Keratinocyte (primary cell): ENCODE results near the gene FNBP1. TPM values are rescaled to one million over a fixed set of nuclear protein-coding genes. Genes with fewer than 3 reads are reported as not detected.
"Not testable (repeated sequence)": the region's sequence is repeated elsewhere in the genome, so short reads cannot be mapped to it uniquely, and the experiment has no call there.

ENCODE experiments used
- DNase-seq: peaks from one replicate; pipeline ENCODE4 v3.0.0-alpha.2; 2011; ENCODE audit warnings: low read depth, missing footprints, low spot score
- FAIRE-seq: peaks from 2 replicates; lab custom pipeline; 2011; peaks lifted over from hg19 to GRCh38; lab: Jason Lieb, UNC
- H2AFZ ChIP-seq: 2 replicates; pipeline ENCODE4 v1.6.0; 2012; ENCODE audit warnings: low read length, control low read depth, inconsistent platforms; ENCODE audit not compliant: control insufficient read depth
- H3K27ac ChIP-seq: 2 replicates; pipeline ENCODE4 v1.5.1; 2011; ENCODE audit warnings: low read length; ENCODE audit not compliant: control insufficient read depth, insufficient read depth
- H3K27me3 ChIP-seq: 3 replicates; pipeline ENCODE4 v1.6.0; 2011; ENCODE audit warnings: low read length; ENCODE audit not compliant: control insufficient read depth, insufficient read depth; ENCODE audit errors: extremely low read depth
- H3K36me3 ChIP-seq, 2 experiments: 2 replicates in 1 of 2; 3 replicates in 1 of 2; pipeline ENCODE4 v1.5.1; 2011; ENCODE audit warnings: low read length in 2 of 2, mild to moderate bottlenecking in 1 of 2; ENCODE audit not compliant: control insufficient read depth in 2 of 2, insufficient read depth in 2 of 2; ENCODE audit errors: extremely low read depth in 1 of 2
- H3K4me1 ChIP-seq: 3 replicates; pipeline ENCODE4 v1.5.1; 2011; ENCODE audit warnings: low read length; ENCODE audit not compliant: control insufficient read depth, insufficient read depth; ENCODE audit errors: extremely low read depth
- H3K4me2 ChIP-seq: 3 replicates; pipeline ENCODE4 v1.6.0; 2011; ENCODE audit warnings: low read depth, low read length; ENCODE audit not compliant: control insufficient read depth, insufficient read depth; ENCODE audit errors: extremely low read depth
- H3K4me3 ChIP-seq, 3 experiments: fragments of 200-600 bp in 1 of 3; sonication (generic) in 1 of 3; 2 replicates in 2 of 3; 3 replicates in 1 of 3; pipeline ENCODE4 v1.5.1; 2011 to 2016; ENCODE audit warnings: low read length in 3 of 3, mild to moderate bottlenecking in 3 of 3, control low read depth in 2 of 3, inconsistent platforms in 1 of 3, low read depth in 1 of 3, mixed read lengths in 1 of 3, mixed run types in 1 of 3, moderate library complexity in 1 of 3; ENCODE audit not compliant: control insufficient read depth in 2 of 3, insufficient read depth in 2 of 3; ENCODE audit errors: extremely low read depth in 1 of 3
- H3K79me2 ChIP-seq: 2 replicates; pipeline ENCODE4 v1.6.0; 2012; ENCODE audit warnings: low read length; ENCODE audit not compliant: control insufficient read depth, insufficient read depth
- H3K9ac ChIP-seq: 3 replicates; pipeline ENCODE4 v1.6.0; 2011; ENCODE audit warnings: low read length; ENCODE audit not compliant: control insufficient read depth, insufficient read depth; ENCODE audit errors: extremely low read depth
- H3K9me1 ChIP-seq: 3 replicates; pipeline ENCODE4 v1.6.0; 2011; ENCODE audit warnings: low read length; ENCODE audit not compliant: control insufficient read depth, insufficient read depth; ENCODE audit errors: extremely low read depth
- H3K9me3 ChIP-seq: 2 replicates; pipeline ENCODE4 v1.5.1; 2012; ENCODE audit warnings: low read depth, low read length; ENCODE audit not compliant: control insufficient read depth
- H4K20me1 ChIP-seq: 3 replicates; pipeline ENCODE4 v1.6.0; 2011; ENCODE audit warnings: low read length; ENCODE audit not compliant: control insufficient read depth, insufficient read depth; ENCODE audit errors: extremely low read depth
- CTCF ChIP-seq, 3 experiments: IDR thresholded peaks in 1 of 3; conservative IDR thresholded peaks in 1 of 3; optimal IDR thresholded peaks in 1 of 3; 2 replicates in 2 of 3; 3 replicates in 1 of 3; pipeline versions ENCODE3 to v1.5.1; 2011; ENCODE audit warnings: low read length in 3 of 3, mild to moderate bottlenecking in 3 of 3, moderate library complexity in 2 of 3, control low read depth in 1 of 3, inconsistent platforms in 1 of 3; ENCODE audit not compliant: insufficient read depth in 2 of 3; ENCODE audit errors: extremely low read depth in 1 of 3
- EZH2 ChIP-seq: IDR thresholded peaks from one replicate; pipeline ENCODE4 v1.6.1; 2012; ENCODE audit warnings: inconsistent platforms, mild to moderate bottlenecking, low read length, moderate library complexity
- dilution Hi-C: fragments of 300-500 bp; cut with MboI; formaldehyde crosslinking; loops from one replicate; pipeline ENCODE4 v1.7.0; 2020; ENCODE audit warnings: low sequenced_read_pairs; ENCODE audit not compliant: extremely low pct_ligation_motif_present
- polyA plus RNA-seq, 5 experiments: library from polyadenylated mRNA; depleted of rRNA in 3 of 5; stranded (reverse) in 3 of 5; stranded (forward) in 1 of 5; unstranded in 1 of 5; fragments of >200 nt; gene quantifications; 1 replicate in 1 of 5; 2 replicates in 3 of 5; 3 replicates in 1 of 5; pipeline versions ENCODE4 v1.2.1 to v1.2.3, GENCODE V29; 2011 to 2012; ENCODE audit warnings: missing spikeins in 2 of 5, low read depth in 1 of 5, low replicate concordance in 1 of 5

FNBP1 gene
- polyA plus RNA-seq, 1 donor (not counting 4 experiments of a cell fraction or from before 2014, with no cell fraction given) = 9.6 TPM

GRCh38 chr9:130008538-130008937 lies 34.5 kb downstream of the FNBP1 start:
- FAIRE-seq (no peak), DNase-seq (no peak)
- Histone ChIP-seq H2AFZ (no peak overlapping the region), H3K36me3 (no peaks in the 10 kb centered on the region), H3K27me3 (no peaks in the 10 kb centered on the region), H3K79me2 (no peaks in the 10 kb centered on the region), H3K4me1 (no peaks in the 10 kb centered on the region), H3K9me3 (no peaks in the 10 kb centered on the region), H3K4me2 (no peak overlapping the region), H3K27ac (no peak overlapping the region), H4K20me1 (no peaks in the 10 kb centered on the region), H3K9ac (no peak overlapping the region), H3K9me1 (no peaks in the 10 kb centered on the region), H3K4me3 (no peak overlapping the region)
- dilution Hi-C loops = no loop called here
- TF ChIP-seq EZH2 (no peak), CTCF (optimal IDR thresholded peaks at IDR 0.05 in 1 of 3, IDR thresholded peaks at IDR 0.05 in 1 of 3, conservative IDR thresholded peaks at IDR 0.05 in 1 of 3; ENCODE audit: extremely low read depth in 1 of 3, insufficient read depth in 2 of 3, low read length in 3 of 3) (no peak)

- FAIRE-seq, H3K9me3 ChIP-seq, H3K9me1 ChIP-seq, DNase-seq, dilution Hi-C loops, H3K4me1 ChIP-seq, H2AFZ ChIP-seq, H3K9ac ChIP-seq, H4K20me1 ChIP-seq, H3K4me3 ChIP-seq, H3K27me3 ChIP-seq, H3K4me2 ChIP-seq, H3K27ac ChIP-seq, H3K36me3 ChIP-seq, H3K79me2 ChIP-seq: not testable (repeated sequence)
Observed at GRCh38 chr9:130006952-130007351, 36.0 kb downstream of the FNBP1 start.

- no peaks in the 10 kb centered on the region for H3K79me2 ChIP-seq
Observed at GRCh38 chr9:130003943-130004552, 38.9 kb downstream of the FNBP1 start.

More at GRCh38 chr9:130003943-130004552, 38.9 kb downstream of the FNBP1 start:
- Histone ChIP-seq H4K20me1 (no peaks in the 10 kb centered on the region), H3K27me3 (no peaks in the 10 kb centered on the region), H3K4me3 (no peak overlapping the region), H3K4me2 (no peak overlapping the region), H3K27ac (no peak overlapping the region), H3K9ac (no peak overlapping the region), H3K36me3 (no peaks in the 10 kb centered on the region), H3K9me1 (peaks cover 4% of the 10 kb centered on the region), H3K9me3 (no peaks in the 10 kb centered on the region), H3K4me1 (no peaks in the 10 kb centered on the region), H2AFZ (no peak overlapping the region)
- dilution Hi-C loops = no loop called here
- FAIRE-seq (no peak), DNase-seq (no peak)
- TF ChIP-seq CTCF (optimal IDR thresholded peaks at IDR 0.05 in 1 of 3, IDR thresholded peaks at IDR 0.05 in 1 of 3, conservative IDR thresholded peaks at IDR 0.05 in 1 of 3; ENCODE audit: extremely low read depth in 1 of 3, insufficient read depth in 2 of 3, low read length in 3 of 3) (no peak), EZH2 (no peak)
